Endothelial cell (in vitro differentiated cells): ENCODE results near the gene PCDHB3. TPM values are rescaled to one million over a fixed set of nuclear protein-coding genes. Genes with fewer than 3 reads are reported as not detected.
"Not testable (repeated sequence)": the region's sequence is repeated elsewhere in the genome, so short reads cannot be mapped to it uniquely, and the experiment has no call there.

ENCODE experiments used
- DNase-seq: peaks from one replicate; pipeline ENCODE4 v3.0.0; 2021; ENCODE audit warnings: low spot score
- H3K27ac Mint-ChIP-seq: one replicate; pipeline ENCODE4 v1.8.0; 2021; ENCODE audit warnings: mixed read lengths, inconsistent platforms; ENCODE audit not compliant: unreplicated experiment
- H3K27me3 Mint-ChIP-seq: one replicate; pipeline ENCODE4 v1.8.0; 2021; ENCODE audit warnings: mild to moderate bottlenecking, moderate library complexity, mixed read lengths, inconsistent platforms; ENCODE audit not compliant: unreplicated experiment
- H3K36me3 Mint-ChIP-seq: one replicate; pipeline ENCODE4 v1.8.0; 2021; ENCODE audit warnings: mild to moderate bottlenecking, low read depth, mixed read lengths, inconsistent platforms; ENCODE audit not compliant: unreplicated experiment
- H3K4me1 Mint-ChIP-seq: one replicate; pipeline ENCODE4 v1.8.0; 2021; ENCODE audit warnings: mild to moderate bottlenecking, mixed read lengths, inconsistent platforms; ENCODE audit not compliant: unreplicated experiment
- H3K4me3 Mint-ChIP-seq: one replicate; pipeline ENCODE4 v1.8.0; 2021; ENCODE audit warnings: mild to moderate bottlenecking, mixed read lengths, inconsistent platforms; ENCODE audit not compliant: unreplicated experiment
- H3K9me3 Mint-ChIP-seq: one replicate; pipeline ENCODE4 v1.8.0; 2021; ENCODE audit warnings: mixed read lengths, inconsistent platforms; ENCODE audit not compliant: unreplicated experiment
- total RNA-seq: library from RNA; stranded (reverse); fragmentation: NEBNext Ultra II Directional; extraction: Animal tissue kit (Norgen Biotek cat#: 25700); gene quantifications from one replicate; pipeline ENCODE4 v1.2.1, GENCODE V29; 2021; ENCODE audit not compliant: unreplicated experiment
- TF ChIP-seq, protein P1 (sequence below): fragments of 200-600 bp; sonication (generic); IDR thresholded peaks from one replicate; pipeline ENCODE4 v1.5.0; 2021; ENCODE audit warnings: antibody characterized with exemption; ENCODE audit not compliant: unreplicated experiment

The PCDHB3 gene
- total RNA-seq, 1 donor from 2014 or later = 6.5 TPM

DNA sequence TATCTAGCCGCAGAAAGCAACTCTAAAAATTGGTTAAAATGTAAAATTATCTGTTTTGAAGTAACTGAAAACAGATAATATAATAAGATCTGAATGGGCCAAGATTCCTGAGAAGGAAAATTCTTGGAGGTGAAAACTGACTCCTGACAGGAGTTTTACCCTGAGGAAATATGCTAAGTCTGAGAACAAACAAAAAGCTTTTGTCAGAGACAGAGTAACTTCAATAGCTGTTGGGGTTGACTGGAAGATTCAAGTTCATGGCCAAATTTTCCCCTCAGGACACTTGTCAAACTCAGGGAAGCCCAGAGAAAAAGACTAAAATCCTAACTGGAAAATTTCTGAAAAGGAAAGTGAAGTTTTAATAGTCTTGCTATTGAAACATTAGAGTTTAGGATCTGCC lies 27.0 kb downstream of the PCDHB3 start:
- H3K4me3 Mint-ChIP-seq = no peak overlapping the region
- H3K36me3 Mint-ChIP-seq = peaks cover 14% of the 10 kb centered on the region
- H3K4me1 Mint-ChIP-seq = no peaks in the 10 kb centered on the region
- TF ChIP-seq, protein P1, sequence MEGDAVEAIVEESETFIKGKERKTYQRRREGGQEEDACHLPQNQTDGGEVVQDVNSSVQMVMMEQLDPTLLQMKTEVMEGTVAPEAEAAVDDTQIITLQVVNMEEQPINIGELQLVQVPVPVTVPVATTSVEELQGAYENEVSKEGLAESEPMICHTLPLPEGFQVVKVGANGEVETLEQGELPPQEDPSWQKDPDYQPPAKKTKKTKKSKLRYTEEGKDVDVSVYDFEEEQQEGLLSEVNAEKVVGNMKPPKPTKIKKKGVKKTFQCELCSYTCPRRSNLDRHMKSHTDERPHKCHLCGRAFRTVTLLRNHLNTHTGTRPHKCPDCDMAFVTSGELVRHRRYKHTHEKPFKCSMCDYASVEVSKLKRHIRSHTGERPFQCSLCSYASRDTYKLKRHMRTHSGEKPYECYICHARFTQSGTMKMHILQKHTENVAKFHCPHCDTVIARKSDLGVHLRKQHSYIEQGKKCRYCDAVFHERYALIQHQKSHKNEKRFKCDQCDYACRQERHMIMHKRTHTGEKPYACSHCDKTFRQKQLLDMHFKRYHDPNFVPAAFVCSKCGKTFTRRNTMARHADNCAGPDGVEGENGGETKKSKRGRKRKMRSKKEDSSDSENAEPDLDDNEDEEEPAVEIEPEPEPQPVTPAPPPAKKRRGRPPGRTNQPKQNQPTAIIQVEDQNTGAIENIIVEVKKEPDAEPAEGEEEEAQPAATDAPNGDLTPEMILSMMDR = no peak
- DNase-seq = no peak
- H3K9me3 Mint-ChIP-seq = no peaks in the 10 kb centered on the region
- H3K27me3 Mint-ChIP-seq = no peaks in the 10 kb centered on the region
- H3K27ac Mint-ChIP-seq = no peak overlapping the region

DNA sequence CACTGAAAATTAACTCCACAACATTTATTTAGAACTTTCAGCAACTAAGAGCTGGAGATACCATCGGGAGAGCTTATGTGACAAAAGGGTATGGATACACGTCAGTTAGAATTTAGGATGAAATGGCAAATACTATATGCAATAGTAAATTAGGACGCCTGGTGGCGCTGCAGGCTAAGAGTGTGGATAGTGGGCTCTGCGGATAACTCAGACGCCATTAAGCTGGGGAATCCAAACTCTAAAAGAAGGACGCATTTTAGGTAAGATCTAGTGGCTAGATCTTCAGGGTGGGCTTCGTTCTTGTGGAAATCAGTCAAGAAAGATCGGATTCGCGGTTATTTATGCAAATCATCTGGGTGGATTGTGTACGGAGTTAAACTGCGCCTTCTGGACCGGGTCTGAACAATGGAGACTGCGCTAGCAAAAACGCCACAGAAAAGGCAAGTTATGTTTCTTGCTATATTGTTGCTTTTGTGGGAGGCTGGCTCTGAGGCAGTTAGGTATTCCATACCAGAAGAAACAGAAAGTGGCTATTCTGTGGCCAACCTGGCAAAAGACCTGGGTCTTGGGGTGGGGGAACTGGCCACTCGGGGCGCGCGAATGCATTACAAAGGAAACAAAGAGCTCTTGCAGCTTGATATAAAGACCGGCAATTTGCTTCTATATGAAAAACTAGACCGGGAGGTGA lies 34.9 kb downstream of the PCDHB3 start, which contains the start of gene PCDHB5:
Gene PCDHB5, plus strand, starts transcription at position 177 of the 688 bp plus-strand sequence. Its CDS starts 229 bp downstream, at position 406.
- TF ChIP-seq, protein P1 = peak; percentile 43
- no peaks in the 10 kb centered on the region for H3K4me1 Mint-ChIP-seq
- H3K36me3 Mint-ChIP-seq = peaks cover 33% of the 10 kb centered on the region
- peaks cover 21% of the 10 kb centered on the region for H3K9me3 Mint-ChIP-seq
- peak within 1 kb of the TSS; percentile 8 for H3K27ac Mint-ChIP-seq
- peak within 1 kb of the TSS; percentile 74 for H3K4me3 Mint-ChIP-seq
- no peaks in the 10 kb centered on the region for H3K27me3 Mint-ChIP-seq
- peak; percentile 39 for DNase-seq

DNA sequence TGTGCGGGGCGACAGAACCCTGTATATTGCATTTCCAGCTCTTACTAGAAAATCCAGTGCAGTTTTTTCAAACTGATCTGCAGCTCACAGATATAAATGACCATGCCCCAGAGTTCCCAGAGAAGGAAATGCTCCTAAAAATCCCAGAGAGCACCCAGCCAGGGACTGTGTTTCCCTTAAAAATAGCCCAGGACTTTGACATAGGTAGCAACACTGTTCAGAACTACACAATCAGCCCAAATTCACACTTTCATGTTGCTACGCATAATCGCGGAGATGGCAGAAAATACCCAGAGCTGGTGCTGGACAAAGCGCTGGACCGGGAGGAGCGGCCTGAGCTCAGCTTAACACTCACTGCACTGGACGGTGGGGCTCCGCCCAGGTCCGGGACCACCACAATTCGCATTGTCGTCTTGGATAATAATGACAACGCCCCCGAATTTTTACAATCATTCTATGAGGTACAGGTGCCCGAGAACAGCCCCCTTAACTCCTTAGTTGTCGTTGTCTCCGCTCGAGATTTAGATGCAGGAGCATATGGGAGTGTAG lies 35.5 kb downstream of the PCDHB3 start:
- H3K9me3 Mint-ChIP-seq = peaks cover 21% of the 10 kb centered on the region
- peak overlapping the region; percentile 74 for H3K4me3 Mint-ChIP-seq
- no peaks in the 10 kb centered on the region for H3K27me3 Mint-ChIP-seq
- H3K27ac Mint-ChIP-seq = no peak overlapping the region
- TF ChIP-seq, protein P1 = no peak
- DNase-seq = no peak
- no peaks in the 10 kb centered on the region for H3K4me1 Mint-ChIP-seq
- H3K36me3 Mint-ChIP-seq = peaks cover 33% of the 10 kb centered on the region

DNA sequence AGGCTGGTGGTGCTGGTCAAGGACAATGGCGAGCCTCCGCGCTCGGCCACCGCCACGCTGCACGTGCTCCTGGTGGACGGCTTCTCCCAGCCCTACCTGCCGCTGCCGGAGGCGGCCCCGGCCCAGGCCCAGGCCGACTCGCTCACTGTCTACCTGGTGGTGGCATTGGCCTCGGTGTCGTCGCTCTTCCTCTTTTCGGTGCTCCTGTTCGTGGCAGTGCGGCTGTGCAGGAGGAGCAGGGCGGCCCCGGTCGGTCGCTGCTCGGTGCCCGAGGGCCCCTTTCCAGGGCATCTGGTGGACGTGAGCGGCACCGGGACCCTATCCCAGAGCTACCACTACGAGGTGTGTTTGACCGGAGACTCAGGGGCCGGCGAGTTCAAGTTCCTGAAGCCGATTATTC lies 37.1 kb downstream of the PCDHB3 start:
- H3K4me3 Mint-ChIP-seq, DNase-seq, H3K27me3 Mint-ChIP-seq, H3K27ac Mint-ChIP-seq, H3K4me1 Mint-ChIP-seq: not testable (repeated sequence)
- peaks cover 21% of the 10 kb centered on the region for H3K9me3 Mint-ChIP-seq
- peaks cover 33% of the 10 kb centered on the region for H3K36me3 Mint-ChIP-seq

DNA sequence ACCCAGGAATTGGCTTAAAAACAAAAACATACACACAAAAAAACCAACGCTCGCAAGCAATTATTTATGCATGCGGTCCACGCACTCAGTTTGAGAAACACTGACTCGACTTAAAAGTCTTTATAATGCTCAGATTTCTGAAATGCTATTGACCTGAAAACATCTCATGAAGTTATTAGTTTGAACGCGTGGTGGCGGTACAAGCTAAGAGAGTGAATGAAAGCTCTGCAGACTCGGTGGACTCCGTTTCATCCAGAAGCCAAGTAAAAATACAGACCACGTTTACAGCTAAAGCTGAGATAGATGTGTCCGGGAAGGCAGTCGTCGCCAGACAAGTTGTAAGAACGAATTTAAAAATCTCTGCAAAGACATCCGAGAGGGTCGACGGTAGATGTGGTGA lies 49.5 kb downstream of the PCDHB3 start, which contains the start of gene PCDHB6:
Gene PCDHB6, plus strand, starts transcription at position 246 of the 400 bp plus-strand sequence. CDS start 201 bp downstream, outside the sequence.
- H3K9me3 Mint-ChIP-seq = no peaks in the 10 kb centered on the region
- DNase-seq = no peak
- peak within 1 kb of the TSS; percentile 57 for H3K4me3 Mint-ChIP-seq
- H3K27me3 Mint-ChIP-seq = no peaks in the 10 kb centered on the region
- no peaks in the 10 kb centered on the region for H3K4me1 Mint-ChIP-seq
- TF ChIP-seq, protein P1 = no peak
- H3K36me3 Mint-ChIP-seq = peaks cover 16% of the 10 kb centered on the region
- no peak within 1 kb of the TSS for H3K27ac Mint-ChIP-seq
